WI38 (cell line): ENCODE data around the gene TPRKB.

Experiments
- H3K4me3 ChIP-seq: 2 replicates; pipeline ENCODE4 v1.5.1; 2011; ENCODE audit warnings: low read depth, mild to moderate bottlenecking, control low read depth, low read length
- CTCF ChIP-seq: IDR thresholded peaks from 2 replicates; pipeline ENCODE4 v1.5.1; 2012; ENCODE audit warnings: low read depth, mild to moderate bottlenecking, control low read depth, low read length

Gene TPRKB

GRCh38 chr2:73772819-73773218, 35.7 kb upstream of the TPRKB start:
- TF ChIP-seq CTCF = no peak
- H3K4me3 ChIP-seq = no peak overlapping the region

- no peak overlapping the region for H3K4me3 ChIP-seq
- TF ChIP-seq CTCF = no peak
Observed at GRCh38 chr2:73770725-73771124, 33.6 kb upstream of the TPRKB start.

GRCh38 chr2:73766994-73767393, 29.8 kb upstream of the TPRKB start:
- no peak for TF ChIP-seq CTCF
- H3K4me3 ChIP-seq = no peak overlapping the region

- no peak for TF ChIP-seq CTCF
Observed at GRCh38 chr2:73766349-73766748, 29.2 kb upstream of the TPRKB start.

GRCh38 chr2:73764945-73765344, 27.8 kb upstream of the TPRKB start:
- no peak overlapping the region for H3K4me3 ChIP-seq
- no peak for TF ChIP-seq CTCF

More at GRCh38 chr2:73766349-73766748, 29.2 kb upstream of the TPRKB start:
- no peak overlapping the region for H3K4me3 ChIP-seq

GRCh38 chr2:73762571-73762970, 25.4 kb upstream of the TPRKB start:
- no peak overlapping the region for H3K4me3 ChIP-seq
- no peak for TF ChIP-seq CTCF

GRCh38 chr2:73759904-73760303, 22.8 kb upstream of the TPRKB start:
- TF ChIP-seq CTCF = no peak

More at GRCh38 chr2:73759904-73760303, 22.8 kb upstream of the TPRKB start:
- H3K4me3 ChIP-seq = no peak overlapping the region
